Fibroblast of lung (primary cell): ENCODE measurements around the gene BCL2L11. TPM values are rescaled to one million over a fixed set of nuclear protein-coding genes. Genes with fewer than 3 reads are reported as not detected.

Experiments used
- DNase-seq, 2 donors: peaks; one replicate each; pipeline versions ENCODE4 v3.0.0 to v3.0.0-alpha.2; 2010; ENCODE audit warnings: low read depth in 2 of 2
- H2AFZ ChIP-seq: 2 replicates; pipeline ENCODE4 v1.5.1; 2012; ENCODE audit warnings: low read length, control low read depth, inconsistent platforms
- H3K27ac ChIP-seq: 2 replicates; pipeline ENCODE4 v1.5.1; 2011; ENCODE audit warnings: low read length, control low read depth; ENCODE audit not compliant: insufficient read depth
- H3K27me3 ChIP-seq: 2 replicates; pipeline ENCODE4 v1.5.1; 2011; ENCODE audit warnings: mild to moderate bottlenecking, low read length; ENCODE audit not compliant: control insufficient read depth, insufficient read depth
- H3K36me3 ChIP-seq: 2 replicates; pipeline ENCODE4 v1.5.1; 2011; ENCODE audit warnings: low read length; ENCODE audit not compliant: control insufficient read depth, insufficient read depth
- H3K4me1 ChIP-seq: 2 replicates; pipeline ENCODE4 v1.5.1; 2011; ENCODE audit warnings: low read length; ENCODE audit not compliant: control insufficient read depth, insufficient read depth; ENCODE audit errors: extremely low read depth
- H3K4me2 ChIP-seq: 2 replicates; pipeline ENCODE4 v1.5.1; 2011; ENCODE audit warnings: low read length, control low read depth; ENCODE audit not compliant: insufficient read depth; ENCODE audit errors: extremely low read depth
- H3K4me3 ChIP-seq, 4 experiments: fragments of 200-600 bp in 1 of 4; sonication (generic) in 1 of 4; replicated peaks in 1 of 4; 2 replicates each; pipeline ENCODE4 v1.5.1; 2011 to 2016; ENCODE audit warnings: low read length in 4 of 4, low read depth in 3 of 4, mild to moderate bottlenecking in 3 of 4, control low read depth in 2 of 4, inconsistent platforms in 1 of 4, mixed read lengths in 1 of 4; ENCODE audit not compliant: insufficient read depth in 1 of 4; ENCODE audit errors: control extremely low read depth in 1 of 4
- H3K79me2 ChIP-seq: 2 replicates; pipeline ENCODE4 v1.5.1; 2012; ENCODE audit warnings: mild to moderate bottlenecking, low read length, inconsistent platforms; ENCODE audit not compliant: control insufficient read depth, insufficient read depth
- H3K9ac ChIP-seq: 2 replicates; pipeline ENCODE4 v1.5.1; 2011; ENCODE audit warnings: mild to moderate bottlenecking, low read length, control low read depth; ENCODE audit not compliant: insufficient read depth
- H3K9me3 ChIP-seq: 2 replicates; pipeline ENCODE4 v1.5.1; 2012; ENCODE audit warnings: low read depth, low read length; ENCODE audit not compliant: control insufficient read depth, insufficient read depth
- H4K20me1 ChIP-seq: 2 replicates; pipeline ENCODE4 v1.5.1; 2011; ENCODE audit warnings: low read length; ENCODE audit not compliant: control insufficient read depth, insufficient read depth; ENCODE audit errors: extremely low read depth
- EZH2 ChIP-seq: IDR thresholded peaks from 2 replicates; pipeline ENCODE4 v1.5.1; 2012; ENCODE audit warnings: low read length, control low read depth, mild to moderate bottlenecking; ENCODE audit errors: missing control alignments
- polyA plus RNA-seq, 2 donors: library from polyadenylated mRNA; depleted of rRNA in 1 of 2; stranded (reverse) in 1 of 2; unstranded in 1 of 2; fragments of >200 nt; gene quantifications; 2 replicates each; pipeline ENCODE4 v1.2.1, GENCODE V29; 2011 to 2012; ENCODE audit warnings: missing spikeins in 1 of 2
- total RNA-seq: library from RNA; depleted of rRNA; stranded (reverse); fragments of >200 nt; gene quantifications from 2 replicates; pipeline ENCODE4 v1.2.1, GENCODE V29; 2014
- TF ChIP-seq, protein P1 (sequence below), 2 donors: IDR thresholded peaks in 1 of 2; conservative IDR thresholded peaks in 1 of 2; 1 replicate in 1 of 2; 2 replicates in 1 of 2; pipeline ENCODE4 v1.5.1; 2011 to 2012; ENCODE audit warnings: low read length in 2 of 2, control low read depth in 1 of 2, inconsistent platforms in 1 of 2, low read depth in 1 of 2, mild to moderate bottlenecking in 1 of 2

BCL2L11 gene
- total and polyA plus RNA-seq, 2 donors (not counting 1 experiment from before 2014, with no cell fraction given) = 1.5 to 10.2 TPM

GRCh38 chr2:111111101-111111755 lies 9.5 kb upstream of the BCL2L11 start:
- no peak overlapping the region for H3K4me2 ChIP-seq
- no peak overlapping the region for H3K4me3 ChIP-seq
- no peak overlapping the region for H2AFZ ChIP-seq
- no peaks in the 10 kb centered on the region for H3K4me1 ChIP-seq
- no peaks in the 10 kb centered on the region for H4K20me1 ChIP-seq
- peaks cover 11% of the 10 kb centered on the region for H3K27me3 ChIP-seq
- no peaks in the 10 kb centered on the region for H3K9me3 ChIP-seq
- H3K79me2 ChIP-seq = no peaks in the 10 kb centered on the region
- H3K36me3 ChIP-seq = no peaks in the 10 kb centered on the region
- no peak overlapping the region for H3K27ac ChIP-seq
- no peak for TF ChIP-seq EZH2
- TF ChIP-seq, protein P1, sequence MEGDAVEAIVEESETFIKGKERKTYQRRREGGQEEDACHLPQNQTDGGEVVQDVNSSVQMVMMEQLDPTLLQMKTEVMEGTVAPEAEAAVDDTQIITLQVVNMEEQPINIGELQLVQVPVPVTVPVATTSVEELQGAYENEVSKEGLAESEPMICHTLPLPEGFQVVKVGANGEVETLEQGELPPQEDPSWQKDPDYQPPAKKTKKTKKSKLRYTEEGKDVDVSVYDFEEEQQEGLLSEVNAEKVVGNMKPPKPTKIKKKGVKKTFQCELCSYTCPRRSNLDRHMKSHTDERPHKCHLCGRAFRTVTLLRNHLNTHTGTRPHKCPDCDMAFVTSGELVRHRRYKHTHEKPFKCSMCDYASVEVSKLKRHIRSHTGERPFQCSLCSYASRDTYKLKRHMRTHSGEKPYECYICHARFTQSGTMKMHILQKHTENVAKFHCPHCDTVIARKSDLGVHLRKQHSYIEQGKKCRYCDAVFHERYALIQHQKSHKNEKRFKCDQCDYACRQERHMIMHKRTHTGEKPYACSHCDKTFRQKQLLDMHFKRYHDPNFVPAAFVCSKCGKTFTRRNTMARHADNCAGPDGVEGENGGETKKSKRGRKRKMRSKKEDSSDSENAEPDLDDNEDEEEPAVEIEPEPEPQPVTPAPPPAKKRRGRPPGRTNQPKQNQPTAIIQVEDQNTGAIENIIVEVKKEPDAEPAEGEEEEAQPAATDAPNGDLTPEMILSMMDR (conservative IDR thresholded peaks at IDR 0.05 in 1 of 2, IDR thresholded peaks at IDR 0.05 in 1 of 2; ENCODE audit: low read depth in 1 of 2, low read length in 2 of 2) = no peak
- H3K9ac ChIP-seq = no peak overlapping the region
- no peak for DNase-seq

DNA sequence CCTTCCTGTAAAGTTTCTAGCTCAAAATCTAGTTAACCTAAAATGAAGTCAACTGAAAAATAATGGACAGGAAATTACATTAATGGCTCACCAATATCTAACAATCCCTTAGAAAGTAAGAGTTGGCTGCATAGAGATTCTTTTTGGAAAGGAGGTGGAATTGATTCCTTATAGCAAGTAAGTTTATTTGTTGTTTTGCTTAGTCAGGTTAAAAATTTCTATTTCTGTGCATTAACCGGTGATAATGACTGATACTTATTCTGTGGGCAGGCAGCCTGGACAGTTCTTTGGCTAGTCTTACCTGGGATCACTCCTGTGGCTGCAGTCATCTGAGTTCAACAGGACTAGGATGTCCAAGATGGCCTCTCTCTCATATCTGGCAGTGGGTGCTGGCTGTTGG lies 6.9 kb upstream of the BCL2L11 start:
- Histone ChIP-seq H3K4me3 (no peak overlapping the region), H3K4me1 (peaks cover 3% of the 10 kb centered on the region), H3K79me2 (no peaks in the 10 kb centered on the region), H2AFZ (no peak overlapping the region), H3K27ac (no peak overlapping the region), H3K36me3 (no peaks in the 10 kb centered on the region), H3K27me3 (peaks cover 17% of the 10 kb centered on the region), H3K9me3 (no peaks in the 10 kb centered on the region), H3K9ac (no peak overlapping the region), H4K20me1 (no peaks in the 10 kb centered on the region), H3K4me2 (no peak overlapping the region)
- no peak for DNase-seq
- TF ChIP-seq, protein P1 (conservative IDR thresholded peaks at IDR 0.05 in 1 of 2, IDR thresholded peaks at IDR 0.05 in 1 of 2; ENCODE audit: low read depth in 1 of 2, low read length in 2 of 2) = no peak
- no peak for TF ChIP-seq EZH2

DNA sequence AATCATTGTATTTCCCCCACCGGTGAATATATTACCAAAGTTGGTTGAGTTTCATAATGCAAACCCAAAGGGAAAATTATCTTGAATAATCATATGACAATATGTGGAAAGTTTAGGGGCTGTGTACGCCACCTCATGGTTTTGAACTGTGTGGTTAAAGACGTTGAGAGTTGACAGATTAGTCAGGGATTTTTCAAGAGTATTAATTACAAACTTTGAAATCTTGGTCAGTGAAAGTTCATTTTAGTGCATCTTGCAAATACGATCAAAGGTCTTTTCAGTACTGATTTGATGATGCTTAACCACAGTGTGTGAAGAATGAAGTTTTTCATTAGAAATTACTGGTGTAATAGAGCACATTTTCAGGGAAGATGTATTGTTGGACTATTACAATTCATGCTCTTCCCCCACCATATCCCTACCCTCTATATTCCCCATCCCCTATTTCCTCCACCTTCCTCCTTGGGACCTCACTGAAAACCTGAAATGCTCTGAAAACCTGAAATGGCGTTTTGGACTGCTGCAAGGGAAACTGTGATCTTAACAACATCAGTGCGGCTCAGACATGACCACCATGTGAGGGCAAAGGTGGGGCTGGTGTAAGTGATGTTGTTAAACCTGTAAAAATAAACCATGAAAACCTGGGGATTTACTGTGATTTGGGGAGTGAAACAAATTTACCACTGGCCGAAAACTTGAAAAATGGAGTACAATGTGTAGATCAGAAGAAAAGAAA lies 4.5 kb upstream of the BCL2L11 start:
- DNase-seq = no peak
- H3K4me3 ChIP-seq = no peak overlapping the region
- no peaks in the 10 kb centered on the region for H4K20me1 ChIP-seq
- H3K27ac ChIP-seq = no peak overlapping the region
- peaks cover 3% of the 10 kb centered on the region for H3K4me1 ChIP-seq
- H3K36me3 ChIP-seq = no peaks in the 10 kb centered on the region
- H3K79me2 ChIP-seq = no peaks in the 10 kb centered on the region
- H3K4me2 ChIP-seq = no peak overlapping the region
- no peak overlapping the region for H2AFZ ChIP-seq
- H3K9me3 ChIP-seq = no peaks in the 10 kb centered on the region
- H3K9ac ChIP-seq = no peak overlapping the region
- peaks cover 18% of the 10 kb centered on the region for H3K27me3 ChIP-seq
- no peak for TF ChIP-seq EZH2
- TF ChIP-seq, protein P1 (conservative IDR thresholded peaks at IDR 0.05 in 1 of 2, IDR thresholded peaks at IDR 0.05 in 1 of 2; ENCODE audit: low read depth in 1 of 2, low read length in 2 of 2) = no peak
